Transverse colon (tissue), 4 donors: ENCODE data around the gene TOMM20. TPM values are rescaled to one million over a fixed set of nuclear protein-coding genes. Genes with fewer than 3 reads are reported as not detected.

Source experiments
- DNase-seq: peaks from one replicate; pipeline ENCODE4 v3.0.0-alpha.2; 2019
- H3K27ac ChIP-seq, 4 donors: fragments of 200-600 bp; sonication (generic); 2 replicates each; pipeline ENCODE4 v1.5.1; 2016 to 2018; ENCODE audit warnings: inconsistent platforms in 4 of 4
- H3K27me3 ChIP-seq: fragments of 200-600 bp; sonication (generic); 2 replicates; pipeline ENCODE4 v1.5.1; 2017; ENCODE audit warnings: inconsistent platforms
- H3K36me3 ChIP-seq, 4 donors: fragments of 200-600 bp; sonication (generic); 2 replicates each; pipeline ENCODE4 v1.5.1; 2017 to 2019; ENCODE audit warnings: inconsistent platforms in 4 of 4
- H3K4me1 ChIP-seq, 4 donors: fragments of 200-600 bp; sonication (generic); 2 replicates each; pipeline ENCODE4 v1.5.1; 2017 to 2020; ENCODE audit warnings: inconsistent platforms in 4 of 4
- H3K4me3 ChIP-seq, 4 donors: fragments of 200-600 bp; sonication (generic); 1 replicate in 1 of 4; 2 replicates in 3 of 4; pipeline versions ENCODE4 v1.5.1 to v1.6.1; 2017 to 2019; ENCODE audit warnings: inconsistent platforms in 4 of 4
- H3K9me3 ChIP-seq, 2 donors: fragments of 200-600 bp; sonication (generic); 2 replicates each; pipeline ENCODE4 v1.5.1; 2017 to 2019; ENCODE audit warnings: inconsistent platforms in 2 of 2
- EP300 ChIP-seq: sonication (generic); formaldehyde crosslinking; IDR thresholded peaks from one replicate; pipeline ENCODE4 v1.6.1; 2017; ENCODE audit warnings: antibody characterized with exemption, low read depth
- POLR2A ChIP-seq: fragments of 450-650 bp; IDR thresholded peaks from one replicate; pipeline ENCODE4 v1.6.1; 2016; ENCODE audit warnings: antibody characterized with exemption, mild to moderate bottlenecking, moderate library complexity
- POLR2AphosphoS5 ChIP-seq, 3 donors: sonication (generic); formaldehyde crosslinking; IDR thresholded peaks; one replicate each; pipeline ENCODE4 v1.6.1; 2016; ENCODE audit warnings: antibody characterized with exemption in 3 of 3
- WGBS, 2 donors: methylation state at CpG; one replicate each; pipeline ENCODE4 v1.1.5; 2018; ENCODE audit warnings: low coverage in 1 of 2; 5-methylcytosine and 5-hydroxymethylcytosine counted together
- in situ Hi-C, 4 donors: fragments of 200-750 bp; cut with MboI; loops; one replicate each; pipeline versions ENCODE4 v1.15.0 to v1.15.1; 2017; ENCODE audit warnings: low sequenced_read_pairs in 3 of 4, low pct_ligation_motif_present in 1 of 4, low pct_unique_long_range_greater_than_20kb in 1 of 4
- intact Hi-C: fragments of 100-400 bp; cut with DNase I; formaldehyde crosslinking; loops from one replicate; pipeline ENCODE4 v1.15.1; 2023; ENCODE audit warnings: low total_unique reads
- total RNA-seq, 4 donors: library from RNA; depleted of rRNA; stranded (reverse); fragments of >200 nt; gene quantifications; one replicate each; pipeline ENCODE4 v1.1.0, GENCODE V29; 2016
- TF ChIP-seq, protein P1 (sequence below), 5 experiments: fragments of 200-600 bp in 3 of 5; fragments of 450-650 bp in 2 of 5; sonication (generic) in 3 of 5; IDR thresholded peaks; 1 replicate in 2 of 5; 2 replicates in 3 of 5; pipeline ENCODE4 v1.5.1; 2016 to 2017; ENCODE audit warnings: antibody characterized with exemption in 5 of 5, inconsistent platforms in 3 of 5, mild to moderate bottlenecking in 2 of 5, moderate library complexity in 1 of 5

Gene TOMM20
- 10 to 100 TPM; 16.9 to 72.9 (median 54.5) TPM for total RNA-seq

DNA sequence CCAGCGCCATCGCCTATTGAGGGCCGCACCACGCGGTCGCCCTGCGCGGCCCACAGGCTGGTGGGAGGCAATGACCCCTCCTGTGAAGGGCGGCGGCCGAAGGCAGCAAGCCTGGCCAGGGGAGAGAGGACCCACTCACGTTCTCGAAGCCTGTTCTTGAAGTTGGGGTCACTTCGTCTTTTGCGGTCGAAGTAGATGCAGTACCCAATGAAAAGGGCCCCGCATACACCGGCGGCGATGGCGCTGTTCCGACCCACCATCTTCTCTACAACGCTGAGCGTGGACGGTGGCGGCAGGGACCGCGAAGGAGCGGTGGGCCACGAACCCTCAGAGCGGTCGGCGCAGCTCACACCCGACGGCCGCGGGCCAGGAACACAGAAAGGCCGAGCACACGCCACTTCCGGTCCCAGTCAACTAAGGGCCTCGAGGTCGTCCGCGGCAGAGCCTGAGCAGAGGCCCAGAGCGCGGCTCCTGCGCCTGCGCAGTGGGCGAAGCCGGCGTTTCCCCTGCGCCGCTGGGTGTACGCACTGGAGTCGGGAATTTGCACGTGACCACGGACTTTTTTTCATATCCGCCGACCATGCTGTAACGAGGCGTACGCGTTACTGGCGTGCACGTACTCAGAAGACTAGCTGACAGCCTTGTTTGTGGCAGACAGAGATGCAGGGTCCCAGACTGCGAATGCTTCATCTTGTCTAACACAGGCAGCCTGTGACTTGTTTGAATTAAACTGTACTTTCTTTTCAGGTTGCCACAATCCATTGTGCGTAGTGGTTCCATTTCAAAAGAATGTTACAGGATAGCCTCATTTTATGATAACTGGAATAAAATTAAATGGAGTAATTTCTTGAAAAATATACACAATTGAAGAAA lies at the start of gene TOMM20:
TOMM20 (minus strand) TSS at position 382 of the 873 bp plus-strand sequence; CDS start at position 260, 122 bp downstream.
- H3K27me3 ChIP-seq: no peaks in the 10 kb centered on the region
- TF ChIP-seq POLR2AphosphoS5 (IDR thresholded peaks at IDR 0.05): peak; percentile 86 to 95 (median 94)
- TF ChIP-seq, protein P1, sequence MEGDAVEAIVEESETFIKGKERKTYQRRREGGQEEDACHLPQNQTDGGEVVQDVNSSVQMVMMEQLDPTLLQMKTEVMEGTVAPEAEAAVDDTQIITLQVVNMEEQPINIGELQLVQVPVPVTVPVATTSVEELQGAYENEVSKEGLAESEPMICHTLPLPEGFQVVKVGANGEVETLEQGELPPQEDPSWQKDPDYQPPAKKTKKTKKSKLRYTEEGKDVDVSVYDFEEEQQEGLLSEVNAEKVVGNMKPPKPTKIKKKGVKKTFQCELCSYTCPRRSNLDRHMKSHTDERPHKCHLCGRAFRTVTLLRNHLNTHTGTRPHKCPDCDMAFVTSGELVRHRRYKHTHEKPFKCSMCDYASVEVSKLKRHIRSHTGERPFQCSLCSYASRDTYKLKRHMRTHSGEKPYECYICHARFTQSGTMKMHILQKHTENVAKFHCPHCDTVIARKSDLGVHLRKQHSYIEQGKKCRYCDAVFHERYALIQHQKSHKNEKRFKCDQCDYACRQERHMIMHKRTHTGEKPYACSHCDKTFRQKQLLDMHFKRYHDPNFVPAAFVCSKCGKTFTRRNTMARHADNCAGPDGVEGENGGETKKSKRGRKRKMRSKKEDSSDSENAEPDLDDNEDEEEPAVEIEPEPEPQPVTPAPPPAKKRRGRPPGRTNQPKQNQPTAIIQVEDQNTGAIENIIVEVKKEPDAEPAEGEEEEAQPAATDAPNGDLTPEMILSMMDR (IDR thresholded peaks at IDR 0.05): no peak
- no peak for TF ChIP-seq EP300
- TF ChIP-seq POLR2A: peak; percentile 87
- H3K9me3 ChIP-seq: no peaks in the 10 kb centered on the region
- H3K4me3 ChIP-seq: peak within 1 kb of the TSS; percentile 71 to 96 (median 90)
- H3K4me1 ChIP-seq: peaks cover 0 to 42% (median 12%) of the 10 kb centered on the region in 4 donors
- in situ Hi-C loops (no loop called here), intact Hi-C loops (no loop called here)
- peak; percentile 97 for DNase-seq
- 2 to 27% methylated on average over 2 to 66 of the region's 67 CpGs for WGBS, 2 donors
- peak within 1 kb of the TSS; percentile 87 to 95 (median 94) for H3K27ac ChIP-seq
- peaks cover 0 to 6% (median under 1%) of the 10 kb centered on the region in 4 donors for H3K36me3 ChIP-seq

DNA sequence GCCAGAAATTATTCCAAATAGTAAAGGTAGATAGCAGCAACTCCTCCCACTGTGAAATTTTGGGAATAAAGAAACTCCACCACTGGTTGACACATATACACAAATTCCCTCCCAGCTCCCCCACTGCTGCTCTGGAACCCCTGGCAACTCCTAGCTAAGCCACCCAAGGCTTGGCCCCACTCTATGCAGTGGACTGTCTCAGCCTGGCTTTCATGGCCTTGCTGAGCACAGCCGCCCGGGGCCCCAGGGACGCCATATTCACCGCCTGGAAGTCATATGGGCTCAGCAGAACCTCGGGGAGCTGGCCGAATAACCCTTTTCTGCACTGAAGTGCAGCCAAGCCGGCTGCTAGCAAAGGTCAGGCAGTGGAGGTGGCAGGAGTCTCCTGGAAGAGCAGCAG lies 47.8 kb upstream of the TOMM20 start:
- H3K36me3 ChIP-seq: peaks cover 0 to 56% (median 23%) of the 10 kb centered on the region in 4 donors
- intact Hi-C loops: no loop called here

DNA sequence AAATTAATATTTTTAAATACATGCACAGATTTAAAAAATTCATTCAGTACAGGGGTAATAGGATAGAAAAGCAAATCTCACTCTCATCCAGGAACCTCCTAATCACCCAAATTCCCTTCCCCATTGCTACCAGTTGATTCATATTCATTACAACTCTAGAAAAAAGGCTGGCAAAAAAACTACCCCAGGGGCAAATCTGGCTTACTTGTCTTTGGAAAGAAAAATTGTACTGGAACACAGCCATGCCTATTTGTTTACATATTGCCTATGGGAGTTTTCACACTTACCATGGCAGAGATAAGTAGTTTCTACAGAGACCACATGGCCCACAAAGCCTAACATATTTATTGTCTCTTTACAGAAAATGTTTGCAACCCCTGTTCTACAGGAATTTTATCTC lies 41.3 kb upstream of the TOMM20 start:
- Histone ChIP-seq H3K27ac (no peak overlapping the region), H3K27me3 (no peaks in the 10 kb centered on the region), H3K4me3 (no peak overlapping the region), H3K4me1 (no peaks in the 10 kb centered on the region), H3K36me3 (peaks cover 0 to 63% (median 19%) of the 10 kb centered on the region in 4 donors), H3K9me3 (no peaks in the 10 kb centered on the region)
- DNase-seq: no peak
- intact Hi-C loops (no loop called here), in situ Hi-C loops (no loop called here)
- no peak for TF ChIP-seq EP300
- TF ChIP-seq POLR2AphosphoS5 (IDR thresholded peaks at IDR 0.05): no peak
- TF ChIP-seq, protein P1 (IDR thresholded peaks at IDR 0.05): no peak
- no peak for TF ChIP-seq POLR2A

More for the DNA sequence above, 47.8 kb upstream of the TOMM20 start:
- no peak for DNase-seq
- Histone ChIP-seq H3K27ac (no peak overlapping the region), H3K4me1 (no peaks in the 10 kb centered on the region), H3K9me3 (no peaks in the 10 kb centered on the region), H3K4me3 (no peak overlapping the region), H3K27me3 (no peaks in the 10 kb centered on the region)
- TF ChIP-seq EP300: no peak
- TF ChIP-seq, protein P1 (IDR thresholded peaks at IDR 0.05): no peak
- no peak for TF ChIP-seq POLR2AphosphoS5 (IDR thresholded peaks at IDR 0.05)
- TF ChIP-seq POLR2A: no peak
- in situ Hi-C loops: no loop called here
- 92% methylated on average over 7 of the region's 7 CpGs; no CpG with 5 or more reads in 1 of the 2 donors for WGBS, 2 donors

DNA sequence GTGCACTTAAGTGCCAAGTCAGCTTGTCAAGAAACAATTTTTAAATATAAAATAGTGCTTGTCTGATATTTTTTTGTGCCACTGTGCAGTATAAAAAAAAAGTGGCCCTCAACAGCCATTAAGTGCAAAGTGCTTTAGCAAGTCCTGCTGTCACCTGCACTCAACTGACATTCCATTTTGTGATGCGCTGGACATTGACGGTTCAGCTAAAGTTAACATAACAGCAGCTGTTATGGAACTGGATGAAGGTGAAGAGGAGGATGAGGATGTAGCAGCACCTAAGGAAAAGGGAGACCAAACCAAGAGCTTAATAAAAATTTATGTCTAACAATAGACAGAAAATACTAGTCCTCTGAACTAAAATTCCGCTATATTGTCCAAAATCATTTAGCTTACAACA lies 39.7 kb upstream of the TOMM20 start:
- Histone ChIP-seq H3K9me3 (no peaks in the 10 kb centered on the region), H3K4me1 (no peaks in the 10 kb centered on the region), H3K27ac (no peak overlapping the region), H3K27me3 (no peaks in the 10 kb centered on the region), H3K4me3 (no peak overlapping the region), H3K36me3 (peaks cover 0 to 50% (median 12%) of the 10 kb centered on the region in 4 donors)
- in situ Hi-C loops (no loop called here), intact Hi-C loops (no loop called here)
- DNase-seq: no peak
- TF ChIP-seq POLR2AphosphoS5 (IDR thresholded peaks at IDR 0.05): no peak
- TF ChIP-seq EP300: no peak
- no peak for TF ChIP-seq POLR2A
- TF ChIP-seq, protein P1 (IDR thresholded peaks at IDR 0.05): no peak
- 95 to 100% methylated on average over 3 of the region's 3 CpGs for WGBS, 2 donors
